PC-3 (cell line): Measurements from ENCODE around the gene HMOX1. TPM values are rescaled to one million over a fixed set of nuclear protein-coding genes. Genes with fewer than 3 reads are reported as not detected.

ENCODE experiments used
- ATAC-seq: fragments of 200-7000 bp; cut with Tn5 transposase; 2 replicates; pipeline ENCODE4 v1.9.1; 2020; ENCODE audit warnings: mild to moderate bottlenecking, moderate library complexity
- BruUV-seq: library from RNA; stranded (reverse); fragments of 400-500 nt; replicated peaks from 2 replicates; lab custom pipeline; 2021; lab: Mats Ljungman, UMichigan
- CTCF ChIA-PET: fragments of 300-600 bp; sonication (Branson Sonifier 250); formaldehyde crosslinking; loops from one replicate; lab custom pipeline; 2022; ENCODE audit warnings: antibody characterized with exemption; lab: Charles Lee
- POLR2A ChIA-PET: fragments of 300-600 bp; sonication (Branson Sonifier 250); formaldehyde crosslinking; loops from one replicate; lab custom pipeline; 2022; ENCODE audit warnings: antibody characterized with exemption; ENCODE audit not compliant: unreplicated experiment; lab: Charles Lee
- DNase-seq: peaks from one replicate; pipeline ENCODE4 v3.0.0-alpha.2; 2015
- H2AFZ ChIP-seq: fragments of 300-600 bp; sonication (generic); 2 replicates; pipeline ENCODE4 v1.6.0; 2016; ENCODE audit warnings: antibody characterized with exemption, low read length
- H3F3A ChIP-seq: fragments of 300-600 bp; sonication (generic); one replicate; pipeline ENCODE4 v1.6.0; 2017; ENCODE audit warnings: antibody characterized with exemption, low read length, control low read depth, mild to moderate bottlenecking; ENCODE audit not compliant: unreplicated experiment
- H3K27ac ChIP-seq: fragments of 300-600 bp; sonication (generic); 2 replicates; pipeline ENCODE4 v1.5.1; 2016; ENCODE audit warnings: mild to moderate bottlenecking, low read length
- H3K27me3 ChIP-seq: fragments of 300-600 bp; sonication (generic); 2 replicates; pipeline ENCODE4 v1.6.1; 2016; ENCODE audit warnings: low read length, mixed read lengths
- H3K36me3 ChIP-seq: fragments of 300-600 bp; sonication (generic); 2 replicates; pipeline ENCODE4 v1.6.1; 2016; ENCODE audit warnings: low read depth, mixed run types, low read length, mixed read lengths
- H3K4me1 ChIP-seq: fragments of 300-600 bp; sonication (generic); 2 replicates; pipeline ENCODE4 v1.5.1; 2016; ENCODE audit warnings: low read length; ENCODE audit not compliant: insufficient read depth
- H3K4me2 ChIP-seq: fragments of 300-600 bp; sonication (generic); 2 replicates; pipeline ENCODE4 v1.6.0; 2016; ENCODE audit warnings: low read length
- H3K4me3 ChIP-seq: fragments of 300-600 bp; sonication (generic); 2 replicates; pipeline ENCODE4 v1.5.1; 2016; ENCODE audit warnings: mild to moderate bottlenecking, low read length, mixed read lengths
- H3K79me2 ChIP-seq: fragments of 300-600 bp; sonication (generic); 2 replicates; pipeline ENCODE4 v1.6.1; 2017; ENCODE audit warnings: low read length, mixed read lengths
- H3K9ac ChIP-seq: fragments of 300-600 bp; sonication (generic); 2 replicates; pipeline ENCODE4 v1.6.0; 2016; ENCODE audit warnings: mild to moderate bottlenecking, low read length
- H3K9me2 ChIP-seq: fragments of 300-600 bp; sonication (generic); replicated peaks from 2 replicates; pipeline ENCODE4 v1.6.1; 2016; ENCODE audit warnings: mixed run types, low read length, mixed read lengths
- H3K9me3 ChIP-seq: fragments of 300-600 bp; sonication (generic); 2 replicates; pipeline ENCODE4 v1.6.1; 2016; ENCODE audit warnings: low read length, mixed read lengths
- H4K20me1 ChIP-seq: fragments of 300-600 bp; sonication (generic); 2 replicates; pipeline ENCODE4 v1.6.1; 2016; ENCODE audit warnings: low read length, mixed read lengths
- EZH2 ChIP-seq: fragments of 300-600 bp; sonication (generic); IDR thresholded peaks from one replicate; pipeline ENCODE4 v1.6.1; 2017; ENCODE audit warnings: antibody characterized with exemption, mild to moderate bottlenecking, low read length; ENCODE audit not compliant: unreplicated experiment
- EZH2phosphoT487 ChIP-seq: fragments of 300-600 bp; sonication (generic); IDR thresholded peaks from 2 replicates; pipeline ENCODE4 v1.6.1; 2018; ENCODE audit warnings: mild to moderate bottlenecking, antibody characterized with exemption, low read length, borderline replicate concordance
- intact Hi-C: fragments of 100-400 bp; cut with micrococcal nuclease; formaldehyde crosslinking; loops from 2 replicates; pipeline ENCODE4 v1.9.0; 2023
- total RNA-seq: library from RNA; depleted of rRNA; stranded (reverse); fragments of >200 nt; gene quantifications from 2 replicates; pipeline ENCODE4 v1.2.3, GENCODE V29; 2014
- TF ChIP-seq, protein P1 (sequence below): fragments of 300-600 bp; sonication (generic); conservative IDR thresholded peaks from 2 replicates; pipeline ENCODE4 v1.5.1; 2017; ENCODE audit warnings: antibody characterized with exemption, low read depth, mild to moderate bottlenecking, low read length

The HMOX1 gene
- total RNA-seq, 1 experiment from 2014 or later = 16.5 TPM

DNA sequence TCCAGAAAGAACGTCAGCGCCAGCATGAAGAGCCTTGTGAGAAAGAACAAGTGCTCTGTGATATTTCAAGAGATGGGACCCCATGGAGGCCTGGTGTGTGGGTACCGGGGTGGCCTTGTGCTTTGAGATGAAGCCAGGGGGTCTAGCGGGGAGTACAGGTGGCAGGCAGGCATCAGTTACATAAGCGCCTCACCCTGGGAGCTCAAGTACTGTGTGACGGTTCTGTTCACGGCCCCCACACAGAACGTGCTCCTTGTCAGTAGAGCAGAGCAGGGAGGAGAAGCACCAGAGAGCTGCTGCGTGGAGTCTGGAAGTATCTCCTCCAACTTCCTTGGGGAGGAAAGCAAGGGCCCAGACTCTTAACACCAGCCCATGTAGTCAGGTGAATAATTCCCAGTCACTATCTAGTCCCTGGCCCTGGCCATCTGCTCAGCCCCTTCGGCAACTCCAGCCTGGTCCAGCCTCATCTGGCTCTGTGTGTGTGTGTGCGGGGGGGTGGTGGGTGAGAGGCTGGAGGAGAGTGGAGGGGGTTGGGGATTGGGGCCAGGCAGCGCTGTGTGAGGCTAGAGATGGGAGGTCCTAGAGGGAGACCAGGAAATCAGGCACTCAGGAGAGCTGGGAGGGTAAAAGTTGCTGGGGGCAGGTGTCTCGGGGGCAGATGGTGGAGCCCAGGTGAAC, 51.5 kb downstream of the HMOX1 start:
- TF ChIP-seq EZH2 = no peak
- TF ChIP-seq EZH2phosphoT487 = no peak
- TF ChIP-seq, protein P1, sequence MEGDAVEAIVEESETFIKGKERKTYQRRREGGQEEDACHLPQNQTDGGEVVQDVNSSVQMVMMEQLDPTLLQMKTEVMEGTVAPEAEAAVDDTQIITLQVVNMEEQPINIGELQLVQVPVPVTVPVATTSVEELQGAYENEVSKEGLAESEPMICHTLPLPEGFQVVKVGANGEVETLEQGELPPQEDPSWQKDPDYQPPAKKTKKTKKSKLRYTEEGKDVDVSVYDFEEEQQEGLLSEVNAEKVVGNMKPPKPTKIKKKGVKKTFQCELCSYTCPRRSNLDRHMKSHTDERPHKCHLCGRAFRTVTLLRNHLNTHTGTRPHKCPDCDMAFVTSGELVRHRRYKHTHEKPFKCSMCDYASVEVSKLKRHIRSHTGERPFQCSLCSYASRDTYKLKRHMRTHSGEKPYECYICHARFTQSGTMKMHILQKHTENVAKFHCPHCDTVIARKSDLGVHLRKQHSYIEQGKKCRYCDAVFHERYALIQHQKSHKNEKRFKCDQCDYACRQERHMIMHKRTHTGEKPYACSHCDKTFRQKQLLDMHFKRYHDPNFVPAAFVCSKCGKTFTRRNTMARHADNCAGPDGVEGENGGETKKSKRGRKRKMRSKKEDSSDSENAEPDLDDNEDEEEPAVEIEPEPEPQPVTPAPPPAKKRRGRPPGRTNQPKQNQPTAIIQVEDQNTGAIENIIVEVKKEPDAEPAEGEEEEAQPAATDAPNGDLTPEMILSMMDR = no peak
- no peak overlapping the region for H3K4me2 ChIP-seq
- no TSS peak for BruUV-seq
- H3K4me3 ChIP-seq = no peak overlapping the region
- CTCF ChIA-PET = no interaction called here
- intact Hi-C loops = loop anchor here (5.0 kb wide), 1 partner anchor 690 kb away; no protein-coding TSS in a partner anchor
- H3K4me1 ChIP-seq = peaks cover 3% of the 10 kb centered on the region; the same call in 1 of the 2 replicates
- H3K9me2 ChIP-seq = no peaks in the 10 kb centered on the region
- POLR2A ChIA-PET = no interaction called here
- no peaks in the 10 kb centered on the region for H3F3A ChIP-seq
- no peak overlapping the region for H2AFZ ChIP-seq
- no peak for DNase-seq
- H3K27me3 ChIP-seq = no peaks in the 10 kb centered on the region
- H3K79me2 ChIP-seq = no peaks in the 10 kb centered on the region
- H4K20me1 ChIP-seq = no peaks in the 10 kb centered on the region
- H3K27ac ChIP-seq = no peak overlapping the region
- no peak overlapping the region for H3K9ac ChIP-seq
- H3K36me3 ChIP-seq = peaks cover 30% of the 10 kb centered on the region
- no peaks in the 10 kb centered on the region for H3K9me3 ChIP-seq
- no peak for ATAC-seq

DNA sequence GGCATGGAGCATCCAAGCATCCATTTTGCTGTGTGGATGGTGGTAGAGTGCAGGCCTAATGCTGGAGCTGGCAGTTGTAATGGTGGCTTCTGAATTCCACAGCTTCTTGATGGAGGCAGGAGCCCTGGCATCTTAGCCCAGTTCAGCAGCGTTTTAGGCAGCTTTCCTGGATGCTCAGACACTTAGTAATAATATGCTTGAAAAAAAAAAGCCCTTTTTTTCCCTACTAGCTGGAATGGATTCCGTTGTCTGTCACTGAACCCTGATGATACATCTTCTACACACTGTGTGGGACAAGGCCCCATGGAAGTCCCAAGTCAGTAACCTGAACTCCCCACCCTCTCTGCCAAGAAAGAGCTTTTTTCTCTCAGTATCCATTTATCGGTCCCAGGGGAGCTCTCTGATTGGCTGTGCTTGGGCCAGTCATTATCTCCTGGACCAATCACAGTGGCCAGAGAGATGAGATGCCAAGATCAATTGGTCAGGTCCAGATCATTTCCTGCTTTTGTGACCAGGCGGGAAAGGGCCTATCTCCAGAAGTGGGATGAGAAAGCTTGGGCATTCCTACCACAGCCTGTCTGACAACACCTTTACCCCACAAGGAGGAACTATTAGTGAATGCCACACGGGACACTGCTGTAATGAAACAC, 53.3 kb downstream of the HMOX1 start:
- ChIA-PET POLR2A (no interaction called here), CTCF (no interaction called here)
- TF ChIP-seq EZH2phosphoT487 = no peak
- TF ChIP-seq, protein P1 = no peak
- no peak for TF ChIP-seq EZH2
- Histone ChIP-seq H3K9ac (no peak overlapping the region), H3K4me3 (no peak overlapping the region), H3K27me3 (no peaks in the 10 kb centered on the region), H3K79me2 (no peaks in the 10 kb centered on the region), H4K20me1 (no peaks in the 10 kb centered on the region), H3K4me1 (peaks cover 3% of the 10 kb centered on the region; the same call in 1 of the 2 replicates), H3K9me2 (no peaks in the 10 kb centered on the region), H3K36me3 (peaks cover 26% of the 10 kb centered on the region), H3K9me3 (no peaks in the 10 kb centered on the region), H2AFZ (no peak overlapping the region), H3K27ac (no peak overlapping the region), H3K4me2 (no peak overlapping the region), H3F3A (no peaks in the 10 kb centered on the region)
- no peak for DNase-seq
- no TSS peak for BruUV-seq
- intact Hi-C loops = loop anchor here (5.0 kb wide), 1 partner anchor 688 kb away; no protein-coding TSS in a partner anchor
- no peak for ATAC-seq
